Kidney (tissue), 22 donors: ENCODE measurements around the gene SLX4. TPM values are rescaled to one million over a fixed set of nuclear protein-coding genes. Genes with fewer than 3 reads are reported as not detected.
A peak's percentile ranks its signal among the peaks of the same experiment; 100 is the strongest.
"Not testable (repeated sequence)": the region's sequence is repeated elsewhere in the genome, so short reads cannot be mapped to it uniquely, and the experiment has no call there.

ENCODE experiments used
- DNase-seq, 5 donors: peaks; one replicate each; pipeline ENCODE4 v3.0.0-alpha.2; 2013 to 2020
- FAIRE-seq: peaks from 2 replicates; lab custom pipeline; 2012; peaks lifted over from hg19 to GRCh38; lab: Jason Lieb, UNC
- H3K27ac ChIP-seq, 2 donors: one replicate each; pipeline ENCODE4 v1.7.0; 2013; ENCODE audit warnings: low read depth in 2 of 2, low read length in 2 of 2, inconsistent platforms in 1 of 2
- H3K27me3 ChIP-seq: one replicate; pipeline ENCODE4 v1.7.1; 2013; ENCODE audit warnings: low read length, inconsistent platforms; ENCODE audit not compliant: control insufficient read depth, insufficient read depth
- H3K36me3 ChIP-seq, 3 donors: one replicate each; pipeline versions ENCODE4 v1.7.0 to v1.7.1; 2013; ENCODE audit warnings: low read length in 3 of 3, control low read depth in 1 of 3, inconsistent platforms in 1 of 3; ENCODE audit not compliant: insufficient read depth in 3 of 3, control insufficient read depth in 2 of 3
- H3K4me1 ChIP-seq, 3 donors: one replicate each; pipeline versions ENCODE4 v1.7.0 to v1.7.1; 2013; ENCODE audit warnings: low read length in 3 of 3, inconsistent platforms in 1 of 3, low read depth in 1 of 3; ENCODE audit not compliant: control insufficient read depth in 2 of 3, insufficient read depth in 2 of 3
- H3K4me3 ChIP-seq, 3 donors: one replicate each; pipeline versions ENCODE4 v1.7.0 to v1.8.1; 2013; ENCODE audit warnings: low read length in 3 of 3, control low read depth in 1 of 3, inconsistent platforms in 1 of 3
- H3K9ac ChIP-seq, 3 donors: one replicate each; pipeline versions ENCODE4 v1.7.0 to v1.7.1; 2013; ENCODE audit warnings: low read length in 3 of 3, control low read depth in 1 of 3, inconsistent platforms in 1 of 3
- H3K9me3 ChIP-seq, 3 donors: one replicate each; pipeline versions ENCODE4 v1.7.0 to v1.7.1; 2013; ENCODE audit warnings: low read length in 3 of 3, control low read depth in 1 of 3, inconsistent platforms in 1 of 3; ENCODE audit not compliant: control insufficient read depth in 2 of 3, insufficient read depth in 1 of 3
- CTCF ChIP-seq: IDR thresholded peaks from 3 replicates; pipeline ENCODE4 v1.5.1; 2012; ENCODE audit warnings: mild to moderate bottlenecking, moderate library complexity, borderline replicate concordance; ENCODE audit not compliant: insufficient read depth; ENCODE audit errors: extremely low read depth
- intact Hi-C: fragments of 100-400 bp; cut with DNase I; formaldehyde crosslinking; loops from one replicate; pipeline ENCODE4 v1.11.1; 2022
- long read RNA-seq, 10 donors: library from polyadenylated mRNA in 1 of 10; unstranded in 1 of 10; transcript quantifications; one replicate each; pipeline ENCODE4 v2.0.0 and lab custom pipeline, GENCODE V29; 2021 to 2026
- polyA plus RNA-seq: library from polyadenylated mRNA; stranded (reverse); fragments of 350-450 nt; fragmentation: Illumina TruSeq; extraction: RNeasy Lipid Tissue Mini Kit (QIAGEN cat#74804); gene quantifications from one replicate; pipeline ENCODE4 v1.2.3, GENCODE V29; 2014; ENCODE audit warnings: low read depth, low replicate concordance; ENCODE audit not compliant: insufficient read depth
- total RNA-seq: library from RNA; stranded (reverse); fragmentation: NEBNext Ultra II Directional; extraction: Animal tissue kit (Norgen Biotek cat#: 25700); gene quantifications from one replicate; pipeline ENCODE4 v1.2.1, GENCODE V29; 2021
- donor health status: control.
- donor health status: control.
- donor health status: control.
- donor health status: control.
- donor health status: control.
- donor health status: DM: yes; HTN: yes; CAD: no.
- donor health status: Normal renal cell carcinoma (clear cell type).

SLX4 gene
- 4.8 TPM for total RNA-seq
- 1.0 TPM for polyA plus RNA-seq
- long read RNA-seq, donor 1: 0 reads
- long read RNA-seq, donor 2: 0 reads
- long read RNA-seq, donor 3: 0 reads
- long read RNA-seq, donor 4: 0 reads
- long read RNA-seq, donor 5: 0 reads
- long read RNA-seq, donor 6: 0 reads
- long read RNA-seq, donor 7, partial matches to known transcripts: 1 of 3 reads
- long read RNA-seq, donor 7, other reads (novel, unspliced or antisense): 2 of 3 reads
- long read RNA-seq, donor 8: 0 reads
- long read RNA-seq, donor 9: 0 reads
- long read RNA-seq, donor 10: 0 reads

DNA sequence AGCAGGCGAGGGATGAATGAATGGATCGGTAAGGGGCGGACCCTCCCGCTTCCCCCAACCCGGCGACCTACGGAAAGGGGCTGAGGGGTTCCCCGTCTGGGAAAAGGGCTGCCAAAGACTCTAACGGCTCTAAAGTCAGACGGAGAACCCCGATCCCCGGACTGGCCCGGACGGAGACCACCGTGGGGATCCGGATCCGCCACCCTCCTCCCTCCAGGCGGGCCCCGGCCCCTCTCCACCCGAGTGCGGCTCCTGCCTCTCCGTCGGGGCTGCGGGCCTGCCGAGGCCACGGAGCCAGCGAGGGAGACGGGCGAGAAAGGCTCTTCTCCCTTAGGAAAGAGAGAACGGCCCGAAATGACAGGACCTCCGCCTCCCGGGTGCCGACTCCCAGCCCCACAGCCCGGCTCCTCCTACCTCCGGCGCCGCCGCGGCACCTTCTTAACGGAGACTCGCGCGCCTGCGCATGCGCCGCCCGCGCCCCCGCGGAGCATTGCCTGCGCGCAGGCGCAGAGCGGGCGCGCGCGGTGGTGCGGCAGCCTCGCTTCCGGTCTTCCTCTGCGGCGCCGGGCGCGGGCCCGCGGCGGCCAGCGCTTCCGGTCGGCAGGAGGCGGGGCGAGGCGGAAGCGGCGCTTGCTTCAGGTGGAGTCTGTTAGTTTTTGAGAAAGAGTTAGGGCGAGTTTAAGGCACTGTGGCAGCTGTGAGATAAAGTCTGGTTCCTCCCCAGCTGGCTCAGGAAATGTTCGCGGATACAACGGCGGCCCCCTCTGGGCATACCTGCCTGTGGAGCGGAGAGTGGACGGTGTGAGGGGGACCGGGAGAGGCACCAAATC is at the start of gene SLX4:
TSS of gene SLX4 (minus strand) at position 461 of the 830 bp plus-strand sequence. CDS start 2,642 bp downstream, outside the sequence.
- H3K9ac ChIP-seq: peak within 1 kb of the TSS; percentile 81 to 92 (median 90)
- no peaks in the 10 kb centered on the region for H3K27me3 ChIP-seq
- intact Hi-C loops: no loop called here
- TF ChIP-seq CTCF: no peak
- H3K27ac ChIP-seq: peak within 1 kb of the TSS; percentile 63 to 76
- no peaks in the 10 kb centered on the region for H3K9me3 ChIP-seq
- DNase-seq (peak; percentile 92 to 97 (median 95)), FAIRE-seq (no peak)
- peaks cover 0 to 3% (median 0%) of the 10 kb centered on the region in 3 donors for H3K36me3 ChIP-seq
- H3K4me3 ChIP-seq: peak within 1 kb of the TSS; percentile 92 to 94 (median 92)
- H3K4me1 ChIP-seq: peaks cover 0 to 6% (median 3%) of the 10 kb centered on the region in 3 donors

DNA sequence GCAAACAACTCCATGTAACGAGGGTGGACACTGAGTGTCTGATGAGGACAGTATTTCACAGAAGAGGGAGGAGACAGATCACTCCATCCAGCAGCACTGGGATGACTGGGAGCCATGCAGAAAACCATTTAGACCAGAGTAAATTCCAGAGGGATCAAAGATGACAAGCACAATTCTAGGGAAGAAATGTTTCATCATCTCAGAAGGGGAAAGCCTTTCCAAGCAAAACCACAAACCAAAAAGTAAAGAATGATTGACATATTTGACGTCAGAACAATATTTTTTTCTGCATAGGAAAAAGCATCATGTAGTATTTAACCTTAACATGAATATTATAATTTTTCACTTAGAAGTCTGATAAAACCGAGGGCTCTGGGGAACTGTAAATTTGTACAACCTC is 47.8 kb upstream of the SLX4 start:
- H3K4me1 ChIP-seq: peaks cover 0 to 7% (median 0%) of the 10 kb centered on the region in 3 donors
- no peaks in the 10 kb centered on the region for H3K9me3 ChIP-seq
- no peaks in the 10 kb centered on the region for H3K27me3 ChIP-seq
- DNase-seq: no peak
- intact Hi-C loops: no loop called here
- no peak overlapping the region for H3K4me3 ChIP-seq
- H3K27ac ChIP-seq: no peak overlapping the region
- FAIRE-seq: no peak
- H3K9ac ChIP-seq: no peak overlapping the region
- peaks cover 0 to 57% (median 28%) of the 10 kb centered on the region in 3 donors for H3K36me3 ChIP-seq
- no peak for TF ChIP-seq CTCF

GRCh38 chr16:3656491-3657468 is 45.4 kb upstream of the SLX4 start:
- Histone ChIP-seq H3K9ac (peak overlapping the region in 1 of 3 donors; percentile 55), H3K9me3 (no peaks in the 10 kb centered on the region), H3K36me3 (peaks cover 0 to 44% (median 25%) of the 10 kb centered on the region in 3 donors), H3K4me1 (peaks cover 0 to 12% (median 0%) of the 10 kb centered on the region in 3 donors), H3K27ac (peak overlapping the region; percentile 40 to 43), H3K27me3 (no peaks in the 10 kb centered on the region), H3K4me3 (peak overlapping the region in 1 of 3 donors; percentile 47)
- TF ChIP-seq CTCF: no peak
- FAIRE-seq: no peak
- DNase-seq: peak in 2 of 5 donors; percentile 39 to 71
- intact Hi-C loops: no loop called here

- H3K9me3 ChIP-seq, intact Hi-C loops, H3K27me3 ChIP-seq, FAIRE-seq, DNase-seq: not testable (repeated sequence)
- peak overlapping the region in 1 of 3 donors; percentile 80 for H3K9ac ChIP-seq
- H3K4me3 ChIP-seq: peak overlapping the region in 1 of 3 donors; percentile 63
- peaks cover 0 to 12% (median 0%) of the 10 kb centered on the region in 3 donors for H3K4me1 ChIP-seq
- H3K27ac ChIP-seq: peak overlapping the region; percentile 88 to 91
- H3K36me3 ChIP-seq: peaks cover 0 to 38% (median 20%) of the 10 kb centered on the region in 3 donors
These were observed 44.7 kb upstream of the SLX4 start for GRCh38 chr16:3656160-3656490.
